ENCODE measurements around the gene ZNF208. TPM values are rescaled to one million over a fixed set of nuclear protein-coding genes. Genes with fewer than 3 reads are reported as not detected.

ZNF208 gene
- 0.20 and 1.5 TPM in 2 replicates for total RNA-seq

DNA sequence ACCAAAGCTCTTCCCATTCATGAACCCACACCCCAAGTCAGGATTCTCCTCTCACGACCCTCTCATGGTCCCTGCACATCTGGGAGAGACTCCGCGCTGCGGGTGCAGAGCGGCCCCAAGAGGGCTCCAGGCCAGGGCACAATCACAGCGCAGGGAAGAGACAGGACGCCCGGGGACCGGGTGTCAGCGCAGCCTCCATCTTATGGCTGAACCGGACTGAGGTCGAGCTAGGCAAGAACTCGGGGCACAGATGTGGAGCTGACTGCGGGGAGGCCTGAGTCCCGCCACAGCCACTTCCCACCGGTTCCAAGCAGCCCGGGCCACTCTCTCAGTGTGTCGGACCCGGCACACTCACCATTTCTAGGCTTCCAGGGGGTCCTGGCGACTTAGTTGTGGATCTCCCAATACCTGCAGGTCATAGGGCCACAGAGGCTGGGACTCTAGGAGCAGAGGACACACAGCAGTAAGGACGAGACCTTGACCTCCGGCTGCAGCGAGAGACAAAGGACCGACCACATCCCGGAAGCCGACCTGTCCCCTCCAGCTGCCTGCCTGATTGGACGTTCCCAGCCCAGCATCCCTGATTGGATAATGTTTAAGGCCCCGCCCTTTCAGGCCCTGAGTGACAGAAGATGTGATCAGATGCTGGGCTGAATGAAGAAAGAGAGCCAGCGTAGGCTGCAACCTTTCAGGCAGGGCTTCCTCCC, at the start of gene ZNF208:
ZNF208 (minus strand) TSS at position 507 of the 707 bp plus-strand sequence; CDS start at position 358, 149 bp downstream.

Other genes starting within 250 kb of the ZNF208 start
- 3.7 and 5.7 TPM in 2 replicates for gene ZNF100, start 243.4 kb downstream of the ZNF208 start, total RNA-seq
- 8.1 and 9.6 TPM in 2 replicates for gene ZNF43, start 174.8 kb downstream of the ZNF208 start, total RNA-seq
- gene ZNF257, start 41.5 kb upstream of the ZNF208 start, total RNA-seq = 1.8 and 2.2 TPM in 2 replicates
- gene ZNF676, start 186.0 kb upstream of the ZNF208 start, total RNA-seq = 0.39 and 0.73 TPM in 2 replicates